Measurements from ENCODE around the gene TULP4. TPM values are rescaled to one million over a fixed set of nuclear protein-coding genes. Genes with fewer than 3 reads are reported as not detected.
A peak's percentile ranks its signal among the peaks of the same experiment; 100 is the strongest.

The TULP4 gene
- total RNA-seq, 4 donors from 2014 or later = 77.4 to 364 (median 129) TPM

DNA sequence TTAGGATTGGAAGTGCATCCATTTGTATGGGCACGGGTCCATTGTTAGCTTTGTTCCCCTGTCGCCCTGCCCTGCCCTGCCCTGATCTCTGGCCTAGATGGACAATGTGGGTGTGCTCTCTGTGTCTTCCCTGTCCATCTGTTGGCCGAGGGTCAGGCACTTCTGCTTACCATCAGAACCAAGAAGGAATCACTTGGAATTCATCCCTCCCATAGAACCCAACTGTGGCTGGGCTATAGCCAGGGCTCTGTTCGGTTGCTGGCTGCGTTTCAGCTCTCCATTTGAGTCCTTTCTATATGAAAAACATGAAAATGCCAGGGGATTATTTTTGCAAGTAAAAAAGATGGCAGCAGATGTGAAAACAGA, 26.6 kb upstream of the TULP4 start:
- no peak for TF ChIP-seq CTCF (IDR thresholded peaks at IDR 0.05)
- TF ChIP-seq POLR2A (IDR thresholded peaks at IDR 0.05) = no peak
- intact Hi-C loops (cut with DNase I; ENCODE audit: low total_unique reads) = no loop called here
- Histone ChIP-seq H3K4me3 (no peak overlapping the region), H3K36me3 (no peaks in the 10 kb centered on the region), H3K9me3 (no peaks in the 10 kb centered on the region), H3K27ac (peak overlapping the region; percentile 44 to 76), H3K27me3 (no peaks in the 10 kb centered on the region), H3K4me1 (peaks cover 0 to 14% of the 10 kb centered on the region in 2 donors)
- no peak for DNase-seq

DNA sequence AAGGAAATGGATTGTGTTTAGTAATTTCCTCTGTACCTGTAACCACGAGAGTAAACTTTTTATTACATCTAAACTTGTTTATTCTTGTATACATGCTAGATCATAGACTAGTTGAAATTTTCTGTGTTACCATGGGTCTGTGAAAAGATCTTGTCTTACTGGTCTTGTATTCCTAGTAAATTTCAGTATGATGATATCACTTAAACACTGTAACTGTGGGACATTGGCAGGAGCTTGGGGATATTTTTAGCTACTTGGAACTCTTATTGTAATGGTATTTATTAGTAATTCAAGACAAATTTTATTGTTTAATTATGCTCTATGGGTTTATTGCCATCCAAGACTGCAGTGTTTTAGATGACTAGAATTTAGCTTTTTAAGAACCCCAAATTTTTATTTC, 25.9 kb upstream of the TULP4 start:
- intact Hi-C loops (cut with DNase I; ENCODE audit: low total_unique reads) = no loop called here
- Histone ChIP-seq H3K27me3 (no peaks in the 10 kb centered on the region), H3K36me3 (no peaks in the 10 kb centered on the region), H3K27ac (peak overlapping the region; percentile 57 to 76), H3K9me3 (no peaks in the 10 kb centered on the region), H3K4me1 (peaks cover 0 to 14% of the 10 kb centered on the region in 2 donors), H3K4me3 (no peak overlapping the region)
- DNase-seq = no peak
- no peak for TF ChIP-seq CTCF (IDR thresholded peaks at IDR 0.05)
- TF ChIP-seq POLR2A (IDR thresholded peaks at IDR 0.05) = no peak

- no peaks in the 10 kb centered on the region for H3K9me3 ChIP-seq
- no peaks in the 10 kb centered on the region for H3K27me3 ChIP-seq
- H3K4me3 ChIP-seq = no peak overlapping the region
- no peaks in the 10 kb centered on the region for H3K36me3 ChIP-seq
- intact Hi-C loops (cut with DNase I; ENCODE audit: low total_unique reads) = no loop called here
- H3K4me1 ChIP-seq = peaks cover 0 to 14% of the 10 kb centered on the region in 2 donors
- no peak for TF ChIP-seq CTCF (IDR thresholded peaks at IDR 0.05)
- no peak for TF ChIP-seq POLR2A (IDR thresholded peaks at IDR 0.05)
- H3K27ac ChIP-seq = peak overlapping the region; percentile 57 to 76
- no peak for DNase-seq
These were observed 25.2 kb upstream of the TULP4 start for GRCh38 chr6:158287047-158287446.

DNA sequence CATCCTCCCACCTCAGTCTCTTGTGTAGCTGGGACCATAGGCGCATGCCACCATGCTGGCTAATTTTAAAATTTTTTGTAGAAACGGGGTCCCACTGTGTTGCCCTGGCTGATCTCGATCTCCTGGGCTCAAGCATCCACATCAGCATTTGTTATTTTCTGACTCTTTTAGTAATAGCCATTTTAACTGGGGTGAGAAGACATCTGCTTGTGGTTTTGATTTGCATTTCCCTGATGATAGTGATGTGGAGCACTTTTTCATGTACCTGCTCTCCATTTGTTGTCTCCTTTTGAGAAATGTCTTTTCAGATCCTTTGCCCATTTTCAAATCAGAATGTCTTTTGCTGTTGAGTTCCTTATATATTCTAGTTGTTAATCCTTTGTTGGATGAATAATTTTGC, 22.2 kb upstream of the TULP4 start:
- TF ChIP-seq CTCF (IDR thresholded peaks at IDR 0.05) (no peak), POLR2A (IDR thresholded peaks at IDR 0.05) (no peak)

DNA sequence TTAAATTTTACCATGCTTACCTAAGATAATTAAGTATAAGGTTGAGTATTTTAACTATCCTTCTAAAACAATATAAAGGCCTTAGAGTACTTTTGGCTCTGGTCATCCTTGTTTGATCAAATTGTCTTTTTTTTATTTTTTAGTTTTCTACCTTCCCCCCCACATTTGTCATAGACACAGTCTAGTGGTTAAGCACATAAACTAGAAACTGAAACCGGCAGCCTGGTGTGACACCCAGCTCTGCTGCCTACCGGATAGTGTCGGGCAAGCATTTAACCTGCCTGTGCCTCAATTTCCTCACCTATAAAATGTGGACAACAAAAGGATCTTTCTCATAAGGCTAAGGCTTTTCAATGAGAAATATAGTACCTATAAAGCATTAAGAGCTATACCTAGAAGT, 21.6 kb upstream of the TULP4 start:
- TF ChIP-seq CTCF (IDR thresholded peaks at IDR 0.05) (no peak), POLR2A (IDR thresholded peaks at IDR 0.05) (no peak)
- intact Hi-C loops (cut with DNase I; ENCODE audit: low total_unique reads) = no loop called here
- no peaks in the 10 kb centered on the region for H3K9me3 ChIP-seq
- peaks cover 0 to 5% of the 10 kb centered on the region in 2 donors for H3K4me1 ChIP-seq
- DNase-seq = no peak
- H3K4me3 ChIP-seq = no peak overlapping the region
- no peak overlapping the region for H3K27ac ChIP-seq
- no peaks in the 10 kb centered on the region for H3K27me3 ChIP-seq
- H3K36me3 ChIP-seq = no peaks in the 10 kb centered on the region

More for the DNA sequence above, 22.2 kb upstream of the TULP4 start:
- H3K4me1 ChIP-seq = peaks cover 0 to 5% of the 10 kb centered on the region in 2 donors
- no peaks in the 10 kb centered on the region for H3K27me3 ChIP-seq
- H3K4me3 ChIP-seq = no peak overlapping the region
- H3K9me3 ChIP-seq = no peaks in the 10 kb centered on the region
- DNase-seq = no peak
- intact Hi-C loops (cut with DNase I; ENCODE audit: low total_unique reads) = no loop called here
- no peaks in the 10 kb centered on the region for H3K36me3 ChIP-seq
- H3K27ac ChIP-seq = no peak overlapping the region

All from uterus (tissue), 4 donors.